ENCODE measurements around the gene FXYD6. TPM values are rescaled to one million over a fixed set of nuclear protein-coding genes. Genes with fewer than 3 reads are reported as not detected.

FXYD6 gene
- total RNA-seq, 2 donors from 2014 or later: 16.8 to 23.9 TPM

DNA sequence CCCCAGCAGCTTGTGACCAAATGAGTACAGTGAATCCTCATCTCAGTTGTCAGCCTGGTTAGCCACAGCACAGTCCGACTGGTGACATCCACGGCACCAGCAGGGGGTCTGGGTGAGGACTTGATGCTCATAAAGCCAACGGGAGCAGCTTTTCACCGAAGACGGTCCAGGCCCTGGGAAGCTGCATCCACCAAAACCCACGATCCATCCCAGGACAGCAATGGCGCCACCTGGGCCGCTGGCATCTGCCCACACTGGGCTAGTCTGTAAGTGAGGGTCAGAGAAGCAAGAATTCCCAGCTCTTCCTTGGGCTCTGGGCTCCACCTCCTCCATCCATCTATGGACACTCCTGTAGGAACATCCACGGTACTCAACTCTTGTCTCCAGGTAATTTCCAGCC, 25.1 kb upstream of the FXYD6 start:
- no peak for DNase-seq
- no peaks in the 10 kb centered on the region for H3K4me1 ChIP-seq
- no peak overlapping the region for H3K4me3 ChIP-seq
- no peak for ATAC-seq
- H3K9me3 ChIP-seq: no peaks in the 10 kb centered on the region
- TF ChIP-seq POLR2A (IDR thresholded peaks at IDR 0.05): no peak
- TF ChIP-seq, protein P1, sequence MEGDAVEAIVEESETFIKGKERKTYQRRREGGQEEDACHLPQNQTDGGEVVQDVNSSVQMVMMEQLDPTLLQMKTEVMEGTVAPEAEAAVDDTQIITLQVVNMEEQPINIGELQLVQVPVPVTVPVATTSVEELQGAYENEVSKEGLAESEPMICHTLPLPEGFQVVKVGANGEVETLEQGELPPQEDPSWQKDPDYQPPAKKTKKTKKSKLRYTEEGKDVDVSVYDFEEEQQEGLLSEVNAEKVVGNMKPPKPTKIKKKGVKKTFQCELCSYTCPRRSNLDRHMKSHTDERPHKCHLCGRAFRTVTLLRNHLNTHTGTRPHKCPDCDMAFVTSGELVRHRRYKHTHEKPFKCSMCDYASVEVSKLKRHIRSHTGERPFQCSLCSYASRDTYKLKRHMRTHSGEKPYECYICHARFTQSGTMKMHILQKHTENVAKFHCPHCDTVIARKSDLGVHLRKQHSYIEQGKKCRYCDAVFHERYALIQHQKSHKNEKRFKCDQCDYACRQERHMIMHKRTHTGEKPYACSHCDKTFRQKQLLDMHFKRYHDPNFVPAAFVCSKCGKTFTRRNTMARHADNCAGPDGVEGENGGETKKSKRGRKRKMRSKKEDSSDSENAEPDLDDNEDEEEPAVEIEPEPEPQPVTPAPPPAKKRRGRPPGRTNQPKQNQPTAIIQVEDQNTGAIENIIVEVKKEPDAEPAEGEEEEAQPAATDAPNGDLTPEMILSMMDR (IDR thresholded peaks at IDR 0.05): no peak
- no peak overlapping the region for H3K27ac ChIP-seq
- H3K27me3 ChIP-seq: no peaks in the 10 kb centered on the region
- intact Hi-C loops (cut with DNase I): no loop called here
- WGBS, 2 donors: 85 to 95% methylated on average over 9 of the region's 9 CpGs
- H3K36me3 ChIP-seq (replicated peaks in 1 of 2; ENCODE audit: insufficient read depth in 1 of 2, low read depth in 2 of 2): no peaks in the 10 kb centered on the region

DNA sequence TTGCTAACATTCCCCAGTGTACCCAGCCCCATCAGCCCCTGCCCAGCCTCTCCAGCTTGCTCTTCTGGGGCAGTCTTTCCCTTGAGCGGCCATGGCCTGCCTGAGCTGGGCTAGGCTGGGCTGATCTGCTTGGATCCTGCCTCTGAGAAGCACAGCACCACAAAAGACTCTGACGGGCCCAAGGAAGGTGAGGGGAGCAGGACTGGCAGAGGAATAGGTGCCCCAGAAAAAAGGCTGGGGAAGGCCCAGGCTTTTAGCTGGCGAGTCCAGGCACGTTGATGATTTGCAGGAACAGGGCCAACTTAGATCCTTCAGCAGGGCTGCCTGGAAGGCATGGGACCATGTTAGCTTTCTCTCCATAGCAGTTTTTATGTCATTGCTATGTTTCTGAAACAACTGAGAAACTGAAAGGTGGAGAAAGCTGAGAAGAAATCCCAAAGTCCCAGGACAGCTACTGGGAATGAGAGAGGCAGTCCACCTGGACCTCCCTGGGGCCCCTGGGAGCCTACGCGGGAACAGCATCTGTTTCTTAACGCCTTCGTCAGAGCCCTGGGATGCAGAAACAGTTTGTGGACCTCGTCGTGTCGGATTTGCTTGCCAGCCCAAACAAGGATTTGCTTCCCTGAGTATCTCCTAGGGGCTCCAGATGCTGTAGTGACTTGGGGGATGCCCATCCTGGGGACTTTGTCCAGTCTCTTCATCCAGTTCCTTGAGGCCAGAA, 24.4 kb upstream of the FXYD6 start:
- H3K27ac ChIP-seq: no peak overlapping the region
- no peak overlapping the region for H3K4me3 ChIP-seq
- 64 to 77% methylated on average over 10 to 11 of the region's 11 CpGs for WGBS, 2 donors
- ATAC-seq (no peak), DNase-seq (no peak)
- H3K4me1 ChIP-seq: no peaks in the 10 kb centered on the region
- no peaks in the 10 kb centered on the region for H3K27me3 ChIP-seq
- H3K36me3 ChIP-seq (replicated peaks in 1 of 2; ENCODE audit: insufficient read depth in 1 of 2, low read depth in 2 of 2): no peaks in the 10 kb centered on the region
- intact Hi-C loops (cut with DNase I): no loop called here
- TF ChIP-seq, protein P1 (IDR thresholded peaks at IDR 0.05): no peak
- TF ChIP-seq POLR2A (IDR thresholded peaks at IDR 0.05): no peak
- no peaks in the 10 kb centered on the region for H3K9me3 ChIP-seq

DNA sequence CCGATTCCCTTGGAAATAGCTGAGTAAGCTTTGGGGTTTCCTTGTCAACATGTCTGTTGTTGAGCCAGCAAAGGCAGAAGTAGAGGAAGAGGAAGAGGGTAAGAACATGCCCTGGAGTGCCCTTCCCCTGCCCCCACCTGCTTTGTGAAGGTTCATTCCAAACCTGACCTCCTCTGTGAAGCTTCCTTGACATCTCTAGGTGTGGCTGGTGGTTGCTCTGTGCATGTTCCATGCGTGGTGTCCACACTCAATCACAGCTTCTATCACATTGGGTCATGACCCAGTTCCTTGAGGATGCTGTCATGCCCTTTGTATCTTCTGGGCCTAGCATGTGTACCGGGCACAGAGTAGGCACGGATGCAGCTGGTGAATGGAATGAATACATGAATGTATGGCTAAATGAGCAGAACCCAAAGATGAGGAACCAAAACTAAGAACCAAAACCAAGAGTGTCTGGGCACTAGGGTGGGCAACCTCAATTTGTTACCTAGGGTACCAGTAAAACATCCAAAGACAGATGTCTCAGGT, 23.7 kb upstream of the FXYD6 start:
- H3K4me1 ChIP-seq: no peaks in the 10 kb centered on the region
- WGBS, 2 donors: 72 to 73% methylated on average over 4 of the region's 4 CpGs
- ATAC-seq (no peak), DNase-seq (no peak)
- no peaks in the 10 kb centered on the region for H3K27me3 ChIP-seq
- no peak overlapping the region for H3K27ac ChIP-seq
- TF ChIP-seq, protein P1 (IDR thresholded peaks at IDR 0.05): no peak
- no peak for TF ChIP-seq POLR2A (IDR thresholded peaks at IDR 0.05)
- no peaks in the 10 kb centered on the region for H3K36me3 ChIP-seq (replicated peaks in 1 of 2; ENCODE audit: insufficient read depth in 1 of 2, low read depth in 2 of 2)
- H3K9me3 ChIP-seq: no peaks in the 10 kb centered on the region
- no peak overlapping the region for H3K4me3 ChIP-seq
- intact Hi-C loops (cut with DNase I): no loop called here

DNA sequence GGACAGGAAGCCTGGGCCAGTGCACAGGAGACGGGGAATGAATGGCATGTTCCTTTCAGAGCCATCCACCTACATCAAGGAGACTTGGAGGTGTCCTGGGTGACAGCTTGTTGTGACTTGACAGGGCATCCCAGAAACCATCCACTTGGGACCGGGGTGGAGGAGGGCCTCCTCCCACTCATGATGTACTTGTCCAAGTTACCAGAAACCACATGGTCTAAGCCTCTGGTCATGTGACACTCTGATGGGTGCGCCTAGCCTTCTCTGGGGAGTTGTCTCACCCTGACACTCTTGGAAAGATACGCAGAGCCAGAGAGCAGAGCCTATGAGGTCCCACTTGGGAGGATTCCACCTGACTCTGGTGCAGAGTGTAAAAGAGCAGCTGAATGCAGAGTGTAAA, 21.6 kb upstream of the FXYD6 start:
- intact Hi-C loops (cut with DNase I): no loop called here
- 80 to 83% methylated on average over 2 to 4 of the region's 4 CpGs for WGBS, 2 donors
- Histone ChIP-seq H3K36me3 (replicated peaks in 1 of 2; ENCODE audit: insufficient read depth in 1 of 2, low read depth in 2 of 2) (no peaks in the 10 kb centered on the region), H3K4me1 (no peaks in the 10 kb centered on the region), H3K4me3 (no peak overlapping the region), H3K27ac (no peak overlapping the region), H3K9me3 (no peaks in the 10 kb centered on the region), H3K27me3 (no peaks in the 10 kb centered on the region)
- ATAC-seq (no peak), DNase-seq (no peak)
- TF ChIP-seq, protein P1 (IDR thresholded peaks at IDR 0.05): no peak
- no peak for TF ChIP-seq POLR2A (IDR thresholded peaks at IDR 0.05)

DNA sequence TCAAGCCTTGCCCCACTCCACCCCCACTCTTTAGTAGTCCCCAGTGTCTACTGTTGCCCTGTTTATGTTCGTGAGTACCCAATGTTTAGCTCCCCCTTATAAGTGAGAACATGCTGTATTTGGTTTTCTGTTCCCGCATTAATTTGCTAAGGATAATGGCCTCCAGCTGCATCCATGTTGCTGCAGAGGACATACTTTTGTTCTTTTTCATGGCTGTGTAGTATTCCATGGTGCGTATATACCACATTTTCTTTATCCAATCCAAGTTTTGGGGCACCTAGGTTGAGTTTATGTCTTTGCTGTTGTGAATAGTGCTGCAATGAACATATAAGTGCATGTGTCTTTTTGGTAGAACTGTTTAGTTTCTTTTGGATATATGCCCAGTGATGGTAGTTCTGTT, 16.2 kb upstream of the FXYD6 start:
- H3K36me3 ChIP-seq (replicated peaks in 1 of 2; ENCODE audit: insufficient read depth in 1 of 2, low read depth in 2 of 2): no peaks in the 10 kb centered on the region
- no peak for DNase-seq
- H3K9me3 ChIP-seq: no peaks in the 10 kb centered on the region
- intact Hi-C loops (cut with DNase I): no loop called here
- no peak for TF ChIP-seq POLR2A (IDR thresholded peaks at IDR 0.05)
- TF ChIP-seq, protein P1 (IDR thresholded peaks at IDR 0.05): no peak
- no peaks in the 10 kb centered on the region for H3K4me1 ChIP-seq
- ATAC-seq: no peak
- H3K4me3 ChIP-seq: no peak overlapping the region
- H3K27ac ChIP-seq: no peak overlapping the region
- H3K27me3 ChIP-seq: no peaks in the 10 kb centered on the region
- WGBS, 2 donors: 92 to 98% methylated on average over 3 of the region's 3 CpGs
